Endothelial cell of umbilical vein (primary cell): ENCODE data around the gene CA6. TPM values are rescaled to one million over a fixed set of nuclear protein-coding genes. Genes with fewer than 3 reads are reported as not detected.

Experiments
- BruUV-seq: library from RNA; stranded (reverse); fragments of 400-500 nt; replicated peaks from 2 replicates; lab custom pipeline; 2021; lab: Mats Ljungman, UMichigan
- CTCF ChIA-PET: fragments of 300-600, 350-600 bp; sonication (Branson Sonifier 250); formaldehyde crosslinking; loops from one replicate; lab custom pipeline; 2021; ENCODE audit warnings: antibody characterized with exemption, inconsistent platforms; lab: Charles Lee
- POLR2A ChIA-PET: fragments of 300-600, 350-600 bp; sonication (Branson Sonifier 250); formaldehyde crosslinking; loops from one replicate; lab custom pipeline; 2021; ENCODE audit warnings: antibody characterized with exemption, inconsistent platforms; lab: Charles Lee
- DNase-seq: peaks from one replicate; pipeline ENCODE4 v3.0.0-alpha.2; 2011; ENCODE audit warnings: low read depth, low spot score
- FAIRE-seq: peaks from 2 replicates; lab custom pipeline; 2011; peaks lifted over from hg19 to GRCh38; lab: Jason Lieb, UNC
- H2AFZ ChIP-seq: 2 replicates; pipeline ENCODE4 v1.6.0; 2012; ENCODE audit warnings: low read depth, low read length, control low read depth, inconsistent platforms
- H3K27ac ChIP-seq: 2 replicates; pipeline ENCODE4 v1.5.1; 2011; ENCODE audit warnings: low read depth, mild to moderate bottlenecking, control low read depth, low read length, moderate library complexity; ENCODE audit not compliant: insufficient read depth
- H3K27me3 ChIP-seq, 2 experiments: 2 replicates each; pipeline versions ENCODE4 v1.6.0 to v1.6.1; 2011; ENCODE audit warnings: low read length in 2 of 2, mixed read lengths in 1 of 2; ENCODE audit not compliant: control insufficient read depth in 2 of 2, insufficient read depth in 2 of 2
- H3K36me3 ChIP-seq, 2 experiments: 2 replicates in 1 of 2; 3 replicates in 1 of 2; pipeline ENCODE4 v1.5.1; 2011; ENCODE audit warnings: low read length in 2 of 2, mild to moderate bottlenecking in 1 of 2, moderate library complexity in 1 of 2; ENCODE audit not compliant: control insufficient read depth in 2 of 2, insufficient read depth in 2 of 2; ENCODE audit errors: extremely low read depth in 1 of 2
- H3K4me1 ChIP-seq: 3 replicates; pipeline ENCODE4 v1.5.1; 2011; ENCODE audit warnings: mild to moderate bottlenecking, low read length; ENCODE audit not compliant: control insufficient read depth, insufficient read depth; ENCODE audit errors: extremely low read depth
- H3K4me2 ChIP-seq: 2 replicates; pipeline ENCODE4 v1.6.1; 2011; ENCODE audit warnings: low read length, control low read depth, mixed read lengths; ENCODE audit not compliant: insufficient read depth
- H3K4me3 ChIP-seq, 3 experiments: fragments of 200-600 bp in 1 of 3; sonication (generic), shearing (Covaris generic) in 1 of 3; replicated peaks in 1 of 3; 2 replicates each; pipeline ENCODE4 v1.5.1; 2011 to 2016; ENCODE audit warnings: control low read depth in 3 of 3, low read length in 3 of 3, mild to moderate bottlenecking in 2 of 3, inconsistent platforms in 1 of 3, low read depth in 1 of 3, moderate library complexity in 1 of 3; ENCODE audit not compliant: insufficient read depth in 1 of 3
- H3K79me2 ChIP-seq: 2 replicates; pipeline ENCODE4 v1.6.0; 2012; ENCODE audit warnings: low read length, inconsistent platforms; ENCODE audit not compliant: control insufficient read depth, insufficient read depth
- H3K9ac ChIP-seq: replicated peaks from 2 replicates; pipeline ENCODE3; 2011; ENCODE audit warnings: low read length, control low read depth; ENCODE audit not compliant: insufficient read depth; ENCODE audit errors: extremely low read depth
- H3K9me1 ChIP-seq: replicated peaks from 3 replicates; pipeline ENCODE4 v1.6.0; 2011; ENCODE audit warnings: mild to moderate bottlenecking, low read length; ENCODE audit not compliant: control insufficient read depth, insufficient read depth; ENCODE audit errors: extremely low read depth
- H3K9me3 ChIP-seq: replicated peaks from 2 replicates; pipeline ENCODE4 v1.5.1; 2012; ENCODE audit warnings: low read length, inconsistent platforms; ENCODE audit not compliant: control insufficient read depth, insufficient read depth
- H4K20me1 ChIP-seq: replicated peaks from 2 replicates; pipeline ENCODE3; 2011; ENCODE audit warnings: mild to moderate bottlenecking, low read length; ENCODE audit not compliant: control insufficient read depth, insufficient read depth; ENCODE audit errors: extremely low read depth
- CTCF ChIP-seq, 2 donors: IDR thresholded peaks; 1 replicate in 1 of 2; 2 replicates in 1 of 2; pipeline ENCODE4 v1.5.1; 2011; ENCODE audit warnings: low read length in 2 of 2, mild to moderate bottlenecking in 2 of 2, moderate library complexity in 2 of 2, control low read depth in 1 of 2, inconsistent platforms in 1 of 2, low read depth in 1 of 2; ENCODE audit not compliant: insufficient read depth in 1 of 2; ENCODE audit errors: extremely low read depth in 1 of 2
- EZH2 ChIP-seq: IDR thresholded peaks from 2 replicates; pipeline ENCODE4 v1.6.1; 2012; ENCODE audit warnings: borderline replicate concordance, low read depth, mild to moderate bottlenecking, moderate library complexity, low read length, inconsistent platforms; ENCODE audit not compliant: severe bottlenecking
- FOS ChIP-seq: IDR thresholded peaks from 2 replicates; pipeline ENCODE4 v1.6.1; 2011; ENCODE audit warnings: mild to moderate bottlenecking, low read length, moderate library complexity, borderline replicate concordance; ENCODE audit not compliant: insufficient read depth
- GATA2 ChIP-seq: IDR thresholded peaks from 2 replicates; pipeline ENCODE4 v1.7.0; 2011; ENCODE audit warnings: low read depth, mild to moderate bottlenecking, moderate library complexity, mixed read lengths, low read length; ENCODE audit not compliant: insufficient read length, insufficient read depth
- JUN ChIP-seq: IDR thresholded peaks from 2 replicates; pipeline ENCODE4 v1.6.1; 2011; ENCODE audit warnings: borderline replicate concordance, low read depth; ENCODE audit not compliant: insufficient read length, insufficient read depth
- MAX ChIP-seq: IDR thresholded peaks from 2 replicates; pipeline ENCODE4 v1.6.1; 2011; ENCODE audit not compliant: insufficient read depth, insufficient read length
- MYC ChIP-seq: IDR thresholded peaks from one replicate; pipeline ENCODE4 v1.6.1; 2011; ENCODE audit warnings: mild to moderate bottlenecking, low read depth, low read length
- POLR2A ChIP-seq: IDR thresholded peaks from 2 replicates; pipeline ENCODE4 v1.6.1; 2012; ENCODE audit warnings: low read depth, mild to moderate bottlenecking, control low read depth, low read length
- POLR2AphosphoS5 ChIP-seq: IDR thresholded peaks from 2 replicates; pipeline ENCODE4 v1.6.1; 2012; ENCODE audit warnings: low read depth, mild to moderate bottlenecking, control low read depth, low read length, moderate library complexity; ENCODE audit not compliant: insufficient read depth
- dilution Hi-C: fragments of 300-500 bp; cut with MboI; formaldehyde crosslinking; loops from one replicate; pipeline ENCODE4 v1.15.0; 2019; ENCODE audit warnings: low sequenced_read_pairs; ENCODE audit not compliant: extremely low pct_ligation_motif_present
- intact Hi-C: fragments of 100-400 bp; cut with micrococcal nuclease; formaldehyde crosslinking; loops from one replicate; pipeline ENCODE4 v1.10.0; 2022
- polyA plus RNA-seq, 4 experiments: library from polyadenylated mRNA; depleted of rRNA in 3 of 4; stranded (reverse) in 3 of 4; unstranded in 1 of 4; fragments of >200 nt; gene quantifications; 2 replicates each; pipeline versions ENCODE4 v1.2.1 to v1.2.3, GENCODE V29; 2011 to 2012; ENCODE audit warnings: missing spikeins in 1 of 4
- total RNA-seq: library from RNA; stranded (reverse); gene quantifications from 2 replicates; pipeline ENCODE4 v1.2.3, GENCODE V29; 2021

The CA6 gene
- total and polyA plus RNA-seq, 2 donors (not counting 3 experiments of a cell fraction or from before 2014, with no cell fraction given): not detected

- TF ChIP-seq FOS: no peak
- no peak for TF ChIP-seq GATA2
- no peak for TF ChIP-seq EZH2
- no peak for TF ChIP-seq MAX
- no peak for TF ChIP-seq POLR2A
- no peak for TF ChIP-seq MYC
- TF ChIP-seq POLR2AphosphoS5: no peak
- TF ChIP-seq CTCF (IDR thresholded peaks at IDR 0.05; ENCODE audit: extremely low read depth in 1 of 2, insufficient read depth in 1 of 2, low read depth in 1 of 2, low read length in 2 of 2): no peak
- TF ChIP-seq JUN: no peak
- intact Hi-C loops: no loop called here
- ChIA-PET POLR2A (no interaction called here), CTCF (interaction anchor here (1.3 to 9.2 kb wide), 6 partner anchors 74 to 191 kb away, joined by 4 to 371 read pairs (median 10); no protein-coding TSS in a partner anchor)
- dilution Hi-C loops: no loop called here
- FAIRE-seq (no peak), DNase-seq (no peak)
- Histone ChIP-seq H3K4me1 (no peaks in the 10 kb centered on the region), H3K9me1 (no peaks in the 10 kb centered on the region), H4K20me1 (no peaks in the 10 kb centered on the region), H3K27ac (no peak overlapping the region), H3K27me3 (peaks cover 0 to 4% of the 10 kb centered on the region in 2 experiments), H3K4me3 (no peak overlapping the region), H3K9me3 (no peaks in the 10 kb centered on the region), H3K9ac (no peak overlapping the region), H3K79me2 (no peaks in the 10 kb centered on the region), H3K4me2 (no peak overlapping the region), H3K36me3 (no peaks in the 10 kb centered on the region), H2AFZ (no peak overlapping the region)
- no TSS peak for BruUV-seq
These were observed 32.2 kb upstream of the CA6 start for GRCh38 chr1:8913457-8913856.
